HG03469 (cell line): ENCODE data around the gene IWS1.
"Not testable (repeated sequence)": the region's sequence is repeated elsewhere in the genome, so short reads cannot be mapped to it uniquely, and the experiment has no call there.

Source experiments
- ATAC-seq: cut with Tn5 transposase; IDR thresholded peaks from one replicate; pipeline ENCODE4 v1.9.1; 2021; ENCODE audit warnings: mild to moderate bottlenecking, moderate library complexity, moderate number of reproducible peaks; ENCODE audit not compliant: unreplicated experiment

The IWS1 gene

DNA sequence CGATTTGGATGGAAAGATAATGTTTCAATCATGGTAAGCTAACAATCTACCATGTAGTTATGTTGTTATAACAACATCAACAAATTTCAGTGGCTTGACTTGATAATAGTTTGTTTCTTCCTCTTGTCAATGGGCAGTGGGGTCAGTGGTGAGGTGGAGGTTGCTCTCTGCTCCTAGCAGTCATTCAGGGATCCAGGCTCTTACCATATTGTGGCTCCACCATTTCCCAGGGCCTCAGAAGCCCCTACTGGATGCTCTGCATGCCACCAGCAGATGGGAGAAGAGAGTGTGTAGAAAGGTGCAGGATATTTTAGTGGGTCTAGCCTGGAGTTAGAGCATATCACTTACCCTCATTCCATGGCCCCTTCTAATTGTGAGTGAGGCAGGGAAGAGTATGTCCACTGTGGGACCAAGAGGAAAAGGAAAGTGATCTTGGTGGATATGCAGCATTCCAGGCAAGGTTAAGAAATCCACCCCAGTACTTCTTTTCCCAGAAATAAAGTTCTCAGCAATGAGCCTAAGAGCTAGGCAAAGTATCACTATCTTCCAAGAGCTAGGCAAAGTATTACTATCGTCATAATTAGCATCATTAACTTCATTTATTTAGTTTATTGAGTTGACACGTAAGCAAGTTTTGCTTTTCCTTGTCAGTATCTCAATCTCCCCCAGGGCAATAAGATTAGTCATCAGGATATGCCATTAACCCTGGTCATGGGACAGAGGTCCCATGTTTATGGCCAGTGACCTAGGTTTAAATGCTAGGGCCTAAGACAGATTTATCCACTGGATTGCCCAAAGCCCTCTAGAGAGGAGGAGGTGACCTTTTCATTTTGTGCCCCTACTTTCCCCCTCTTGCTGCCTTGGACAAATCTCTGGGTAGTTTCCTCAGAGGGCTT is 4.2 kb upstream of the IWS1 start:
- ATAC-seq, result no peak

DNA sequence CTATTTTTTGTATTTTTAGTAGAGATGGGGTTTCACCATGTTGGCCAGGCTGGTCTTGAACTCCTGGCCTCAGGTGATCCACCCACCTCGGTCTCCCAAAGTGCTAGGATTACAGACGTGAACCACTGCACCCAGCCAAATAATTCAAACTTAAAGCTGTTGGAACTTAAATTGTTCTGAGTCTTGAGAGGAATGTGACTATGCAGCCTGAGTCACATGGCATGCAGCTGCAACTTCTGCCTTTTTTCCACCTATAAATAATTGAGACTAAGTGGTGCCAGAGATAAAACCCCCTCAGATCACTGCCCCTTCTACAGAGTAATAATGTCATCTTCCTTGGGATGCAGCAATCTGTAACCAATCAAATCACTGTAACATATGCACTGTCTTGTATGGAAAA is 3.1 kb upstream of the IWS1 start:
- not testable (repeated sequence) for ATAC-seq

DNA sequence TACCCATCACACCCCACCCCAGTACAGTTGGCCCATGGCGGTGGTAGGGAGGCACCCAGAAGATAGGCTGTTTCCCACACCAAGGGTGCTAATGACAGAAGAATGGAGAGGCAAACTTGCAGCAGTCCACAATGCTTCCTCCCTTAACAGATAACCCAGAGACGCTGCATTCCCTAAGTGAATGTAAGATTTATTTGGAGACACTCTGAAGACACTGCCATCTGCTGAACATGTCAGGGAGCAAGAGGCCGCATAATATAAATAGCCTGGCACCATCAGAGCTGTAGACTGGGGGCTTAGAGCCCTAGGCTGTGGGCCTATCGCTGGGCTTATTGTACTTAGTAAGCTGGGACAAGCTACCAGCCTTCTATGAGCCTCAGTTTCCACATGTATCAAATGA is 2.2 kb upstream of the IWS1 start:
- no peak for ATAC-seq

DNA sequence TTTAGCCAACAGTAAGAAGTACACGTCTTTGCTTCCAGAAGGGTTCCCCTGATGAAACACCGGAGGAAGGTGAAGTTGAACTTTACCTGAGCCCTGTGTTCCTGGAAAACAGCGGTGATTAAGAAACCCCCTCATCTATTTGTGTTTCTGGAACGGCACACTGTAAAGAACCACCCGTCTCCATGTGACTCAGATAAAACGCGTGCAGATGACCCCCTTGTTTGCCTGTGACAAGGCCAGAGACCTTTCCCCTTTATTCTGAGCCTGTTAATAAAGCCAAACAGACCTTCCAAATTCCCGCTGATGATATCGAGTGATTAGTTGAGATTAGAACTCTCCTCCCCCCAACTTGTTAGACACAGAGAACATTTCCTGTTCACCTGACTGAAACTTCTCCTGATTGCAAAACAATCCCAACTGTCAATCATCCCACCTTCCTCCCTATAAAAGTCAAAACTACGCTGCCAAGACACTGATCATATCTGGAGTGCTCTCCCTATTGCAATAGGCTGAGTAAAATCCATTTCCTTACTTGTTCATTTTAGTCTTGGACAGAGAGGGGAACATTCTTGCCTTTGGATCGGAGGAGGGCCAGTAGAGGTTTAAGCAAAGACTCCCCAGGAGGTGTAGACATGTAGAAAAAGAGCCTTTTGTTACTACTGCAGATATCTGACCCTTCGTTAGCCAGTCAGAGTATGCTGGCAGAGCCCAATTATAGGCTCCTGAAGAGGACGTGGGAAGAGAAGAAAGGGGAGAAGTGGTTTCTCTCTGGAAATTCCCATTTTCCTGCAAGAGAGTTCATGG is 914 bp upstream of the IWS1 start:
- ATAC-seq, result no peak

DNA sequence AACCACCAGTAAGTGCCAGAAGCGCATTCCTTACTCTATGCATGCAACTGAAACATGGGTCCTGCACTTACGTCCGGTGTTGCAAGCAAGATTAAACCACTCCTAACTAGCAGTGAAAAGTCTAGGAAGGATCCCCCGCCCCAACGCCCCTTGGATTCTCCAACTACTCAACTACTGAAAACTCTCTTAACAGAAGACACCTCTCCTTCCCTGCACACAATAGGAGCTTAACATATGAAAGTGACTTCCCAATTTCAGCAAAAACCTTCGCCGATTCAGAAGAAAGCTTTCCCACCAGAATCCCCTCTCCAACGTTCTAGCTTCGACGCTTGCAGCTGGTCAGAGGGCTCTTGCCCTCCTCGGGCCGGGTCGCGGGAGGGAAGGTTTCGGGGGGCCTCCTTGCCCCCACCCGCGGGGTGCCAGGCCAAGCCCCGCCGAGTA is 578 bp downstream of the IWS1 start:
- ATAC-seq, result no peak

DNA sequence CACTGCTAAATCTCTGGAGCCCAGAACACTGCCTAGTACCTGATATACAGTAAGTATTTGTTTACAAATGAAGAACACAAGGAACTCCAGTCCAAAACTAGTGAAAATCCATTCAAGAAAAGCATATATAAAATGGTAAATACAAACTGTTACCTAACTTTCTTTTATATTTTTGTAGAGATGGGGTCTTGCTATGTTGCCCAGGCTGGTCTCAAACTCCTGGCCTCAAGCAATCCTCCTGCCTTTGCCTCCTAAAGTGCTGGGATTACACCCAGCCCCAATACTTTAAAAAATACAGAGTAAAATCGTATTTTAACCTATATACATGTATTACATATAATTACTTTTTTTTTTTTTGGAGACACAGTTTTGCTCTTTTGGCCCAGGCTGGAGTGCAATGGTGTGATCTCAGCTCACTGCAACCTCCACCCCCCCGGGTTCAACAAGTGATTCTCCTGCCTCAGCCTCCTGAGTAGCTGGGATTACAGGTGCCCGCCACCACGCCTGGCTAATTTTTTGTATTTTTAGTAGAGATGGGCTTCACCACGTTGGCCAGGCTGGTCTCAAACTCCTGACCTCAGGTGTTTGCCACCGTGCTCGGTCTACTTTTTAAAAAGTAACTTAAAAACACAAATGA is 2.0 kb downstream of the IWS1 start:
- ATAC-seq, result not testable (repeated sequence)

DNA sequence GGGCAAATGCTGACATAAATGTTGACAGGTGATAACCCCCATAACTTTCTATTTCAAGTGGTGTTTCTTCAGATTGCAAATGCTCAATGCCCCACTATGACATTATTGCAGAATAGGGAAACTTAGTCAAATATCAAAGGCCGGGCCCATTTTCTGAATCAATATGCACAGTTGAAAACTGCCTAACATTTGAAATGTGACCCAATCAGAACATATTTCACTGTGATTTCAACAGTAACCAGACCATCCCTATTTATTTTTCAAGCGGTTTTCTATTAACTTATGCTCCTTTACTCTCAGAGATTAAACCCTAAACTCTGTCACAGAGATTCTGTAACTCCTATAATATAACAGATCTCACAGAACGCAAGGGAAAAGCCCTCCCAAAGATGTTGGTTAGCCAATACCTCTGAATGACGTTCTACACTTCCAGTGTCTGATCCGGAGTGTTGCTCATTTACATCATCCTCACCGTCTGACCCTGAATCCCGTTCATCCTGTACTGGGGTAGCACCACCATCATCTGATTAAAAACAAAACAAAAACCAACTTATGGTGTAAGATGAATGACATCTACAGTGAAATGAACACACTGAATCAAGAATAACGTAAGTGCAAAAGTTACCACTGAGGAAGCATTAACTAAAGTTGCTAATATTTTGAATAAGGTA is 2.9 kb downstream of the IWS1 start:
- no peak for ATAC-seq

DNA sequence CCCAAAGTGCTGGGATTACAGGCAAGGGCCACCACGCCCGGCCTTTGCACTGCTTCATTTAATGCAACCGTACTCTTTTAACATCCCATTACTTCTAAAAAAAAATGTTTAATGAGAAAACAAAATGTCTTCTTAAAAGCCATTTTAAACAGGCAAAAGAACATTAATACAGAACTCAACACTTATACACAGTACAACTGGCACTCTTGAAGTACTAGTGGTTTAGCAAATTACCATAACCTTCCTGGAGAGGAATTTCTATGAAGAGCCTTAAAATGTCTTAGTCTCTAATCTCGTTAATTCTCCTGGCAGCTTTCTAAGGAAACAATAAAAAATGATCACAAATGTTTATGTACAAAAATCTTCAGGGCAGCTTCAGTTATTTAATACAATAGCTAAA is 5.9 kb downstream of the IWS1 start:
- ATAC-seq, result no peak

DNA sequence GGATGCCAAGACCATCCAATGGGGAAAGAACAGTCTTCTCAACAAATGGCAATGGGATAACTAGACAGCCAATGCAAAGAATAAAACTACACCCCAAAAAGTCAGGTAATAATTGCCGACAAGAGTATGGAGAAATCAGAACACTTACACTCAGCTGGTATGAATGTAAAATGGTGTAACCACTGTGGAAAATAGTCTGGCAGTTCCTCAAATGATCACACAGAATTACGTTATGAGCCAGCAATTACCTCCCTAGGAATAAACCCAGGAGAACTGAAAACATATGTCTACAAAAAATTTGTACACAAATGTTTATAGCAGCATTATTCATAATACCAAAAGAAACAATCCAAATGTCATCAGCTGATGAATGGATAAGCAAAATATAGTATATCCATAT is 8.8 kb downstream of the IWS1 start:
- no peak for ATAC-seq

DNA sequence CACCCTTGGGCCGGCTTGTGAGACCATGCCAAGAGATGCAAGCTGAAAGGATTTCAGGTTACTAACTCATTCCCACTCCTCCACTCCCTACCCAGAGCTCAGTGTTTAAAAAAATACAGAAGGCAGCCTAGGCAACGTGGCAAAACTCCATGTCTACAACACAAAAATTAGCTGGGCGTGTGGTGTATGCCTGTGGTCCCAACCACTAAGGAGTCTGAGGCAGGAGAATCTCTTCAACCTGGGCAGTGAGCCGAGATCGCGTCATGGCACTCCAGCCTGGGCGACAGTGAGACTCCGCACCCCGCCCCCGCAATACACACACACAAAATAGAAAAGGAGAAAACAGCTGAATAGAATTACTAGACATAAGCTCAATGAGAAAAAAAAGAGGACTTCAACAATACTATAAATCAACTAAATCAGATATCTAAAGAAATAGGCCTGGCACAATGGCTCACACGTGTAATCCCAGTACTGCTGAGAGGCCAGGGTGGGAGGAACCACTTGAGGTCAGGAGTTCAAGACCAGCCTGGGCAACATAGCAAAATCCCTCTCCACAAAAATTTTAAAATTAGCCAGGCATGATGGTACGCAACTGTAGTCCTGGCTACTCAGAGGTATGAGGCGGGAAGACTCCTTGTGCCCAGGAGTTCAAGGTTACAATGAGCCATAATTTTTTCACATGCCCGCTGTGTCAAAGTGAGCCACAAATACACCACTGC is 10.1 kb downstream of the IWS1 start:
- ATAC-seq, result no peak

DNA sequence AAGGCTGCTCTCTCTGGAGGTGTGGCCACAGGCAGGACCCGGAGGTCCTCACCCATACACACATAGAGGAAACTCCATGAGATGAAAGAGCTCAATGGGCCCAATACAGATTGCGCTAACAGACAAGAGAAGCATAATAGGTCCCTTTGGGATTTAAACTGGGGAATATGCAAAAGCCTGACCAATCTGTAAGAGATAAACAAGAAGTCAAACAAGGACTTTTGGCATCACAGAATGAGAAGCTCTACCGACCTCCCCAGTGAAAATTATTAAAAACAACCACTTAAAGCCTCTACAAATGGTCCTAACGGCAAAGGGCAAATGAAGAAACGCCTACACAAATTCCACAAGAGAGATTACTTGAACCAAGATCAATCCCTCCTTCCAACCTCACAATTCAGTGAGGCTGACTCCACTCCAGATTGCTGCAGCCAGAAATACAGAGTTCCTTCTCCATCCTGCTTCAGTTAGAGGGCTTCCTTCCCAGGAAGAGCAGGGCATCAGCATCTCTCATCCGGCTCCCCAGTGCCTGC is 10.8 kb downstream of the IWS1 start:
- no peak for ATAC-seq

DNA sequence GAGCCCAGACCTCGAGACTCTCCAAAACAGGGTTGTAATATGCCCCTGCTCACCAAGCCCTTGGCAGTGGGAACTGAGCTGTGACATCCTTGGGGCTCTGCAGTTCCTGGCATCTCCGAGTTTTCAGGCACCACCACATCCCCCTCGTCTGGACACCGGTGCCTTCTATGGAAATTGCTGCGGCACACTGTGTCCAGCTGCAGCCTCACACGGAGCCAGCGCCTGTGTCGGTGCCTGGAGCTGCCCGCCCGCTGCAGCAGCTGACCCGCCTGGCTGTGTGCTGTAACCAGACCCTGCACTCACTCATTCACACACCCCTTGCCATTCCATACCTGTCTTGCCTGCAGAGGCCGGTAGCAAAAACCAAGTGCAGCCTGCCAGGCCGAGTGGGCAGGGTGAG is 11.8 kb downstream of the IWS1 start:
- ATAC-seq, result no peak

DNA sequence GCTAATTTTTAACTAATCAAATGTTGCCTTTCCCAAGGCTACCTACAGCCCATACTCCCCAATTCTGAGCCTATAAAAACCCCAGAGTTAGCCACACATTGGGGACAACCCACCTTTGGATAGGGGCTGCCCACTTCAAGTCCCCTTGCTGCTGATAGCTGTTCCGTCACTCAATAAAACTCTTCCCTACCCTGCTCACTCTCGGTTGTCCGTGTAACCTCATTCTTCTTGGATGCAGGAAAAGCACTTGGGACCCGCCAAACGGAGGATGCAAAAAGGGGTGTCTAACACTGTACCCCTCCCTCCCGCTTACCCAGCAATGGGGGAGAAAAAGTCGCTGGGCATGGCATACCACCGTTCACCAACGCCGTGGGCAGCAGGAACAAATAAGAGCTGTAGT is 12.2 kb downstream of the IWS1 start:
- ATAC-seq, result no peak

DNA sequence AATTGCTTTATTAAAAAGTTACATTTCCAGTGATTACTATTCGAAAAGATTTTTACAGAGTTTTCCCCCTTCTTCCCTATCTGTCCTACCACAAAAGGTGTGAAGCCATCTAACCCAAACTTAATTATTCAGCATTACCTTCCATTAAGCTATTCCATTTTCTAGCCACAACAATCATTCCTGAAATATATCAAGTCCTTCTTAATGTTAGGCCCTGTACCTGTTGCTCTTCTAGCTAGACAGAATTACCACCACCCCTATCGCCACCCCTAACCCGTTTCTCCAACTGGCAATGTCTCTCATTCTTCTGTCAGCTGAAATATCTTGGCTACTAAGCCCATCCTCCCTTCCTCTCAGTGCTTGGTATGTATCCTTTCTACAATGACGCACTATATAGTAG is 13.9 kb downstream of the IWS1 start:
- ATAC-seq, result no peak

DNA sequence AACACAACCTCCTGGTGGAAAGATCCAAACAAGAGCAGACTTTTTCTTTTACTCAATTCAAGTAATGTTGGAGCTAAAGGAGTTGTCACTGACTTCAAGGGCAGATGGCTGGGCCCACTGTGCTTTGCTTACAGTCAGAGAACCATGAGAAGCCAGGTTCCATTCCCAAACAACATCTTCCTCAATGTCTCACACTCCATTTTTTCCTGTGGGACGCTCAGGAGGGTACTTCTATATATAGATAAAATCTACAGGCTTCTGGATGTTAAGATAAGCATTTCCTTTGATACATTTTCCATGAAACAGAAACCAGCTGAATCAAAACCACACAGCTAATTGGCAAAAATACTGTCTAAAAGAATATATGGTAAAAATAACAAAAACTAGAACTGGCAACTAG is 14.4 kb downstream of the IWS1 start:
- no peak for ATAC-seq

DNA sequence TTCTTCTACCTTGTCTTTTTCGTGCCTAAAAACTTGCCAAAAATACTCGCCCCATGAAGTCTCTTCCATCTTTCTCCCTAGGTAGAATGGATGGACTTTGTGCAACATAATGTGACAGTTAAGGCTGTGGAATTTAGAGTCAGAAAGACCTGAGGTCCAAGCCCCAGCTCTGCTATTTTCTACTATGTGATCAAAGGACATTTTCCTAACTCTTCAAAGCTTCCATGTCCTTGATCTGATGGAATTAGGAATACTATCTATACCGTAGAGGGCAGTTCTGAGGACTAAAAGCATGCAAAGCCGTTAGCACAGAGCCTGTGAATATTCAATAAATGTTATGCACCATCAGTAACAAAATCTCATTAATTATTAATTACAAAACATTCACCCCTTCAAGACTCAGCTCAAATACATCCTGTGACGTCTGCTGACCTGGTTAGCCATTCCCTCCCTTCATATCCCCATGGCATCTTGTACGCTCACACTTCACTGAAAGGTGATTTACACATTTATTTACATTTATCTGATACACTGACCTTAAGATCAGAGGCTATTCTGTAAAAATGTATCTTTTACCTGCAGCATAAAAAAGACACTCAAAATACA is 15.1 kb downstream of the IWS1 start:
- no peak for ATAC-seq

DNA sequence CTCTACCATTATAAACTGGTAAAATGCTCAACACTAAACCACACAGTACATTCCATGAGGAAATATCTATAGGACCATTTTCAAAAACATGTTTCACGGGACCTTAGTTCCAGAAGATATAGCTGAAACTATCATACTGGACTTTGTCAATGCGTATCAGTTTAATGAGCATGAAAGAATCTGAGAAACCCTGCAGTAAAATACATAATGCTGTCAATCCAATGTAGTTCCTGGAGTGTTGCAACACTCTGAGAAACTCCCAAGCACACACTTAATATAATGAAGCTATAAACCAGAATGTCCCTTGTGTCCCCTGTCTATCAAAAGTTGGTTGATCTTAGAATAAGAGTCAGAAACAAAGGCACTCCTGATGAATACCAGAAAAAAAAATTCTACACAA is 16.2 kb downstream of the IWS1 start:
- ATAC-seq, result no peak

DNA sequence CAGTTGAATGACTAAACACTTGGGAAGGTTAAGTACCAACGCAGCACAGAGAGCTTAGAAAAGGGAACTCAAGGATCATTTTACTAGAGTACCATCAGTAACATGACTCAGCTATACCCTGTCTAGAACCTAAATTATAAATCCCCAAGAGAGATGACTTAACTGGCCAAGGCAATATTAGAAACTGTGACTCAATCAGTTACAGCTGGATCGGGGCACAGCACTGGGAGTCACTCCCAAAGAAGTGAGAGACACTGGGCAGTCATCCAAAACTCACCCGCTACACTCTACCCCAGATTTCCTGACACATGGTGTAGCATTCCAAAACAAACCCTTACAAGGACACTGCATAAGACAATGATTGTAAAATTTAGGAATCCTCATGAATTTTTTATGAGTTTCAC is 17.7 kb downstream of the IWS1 start:
- ATAC-seq, result no peak

DNA sequence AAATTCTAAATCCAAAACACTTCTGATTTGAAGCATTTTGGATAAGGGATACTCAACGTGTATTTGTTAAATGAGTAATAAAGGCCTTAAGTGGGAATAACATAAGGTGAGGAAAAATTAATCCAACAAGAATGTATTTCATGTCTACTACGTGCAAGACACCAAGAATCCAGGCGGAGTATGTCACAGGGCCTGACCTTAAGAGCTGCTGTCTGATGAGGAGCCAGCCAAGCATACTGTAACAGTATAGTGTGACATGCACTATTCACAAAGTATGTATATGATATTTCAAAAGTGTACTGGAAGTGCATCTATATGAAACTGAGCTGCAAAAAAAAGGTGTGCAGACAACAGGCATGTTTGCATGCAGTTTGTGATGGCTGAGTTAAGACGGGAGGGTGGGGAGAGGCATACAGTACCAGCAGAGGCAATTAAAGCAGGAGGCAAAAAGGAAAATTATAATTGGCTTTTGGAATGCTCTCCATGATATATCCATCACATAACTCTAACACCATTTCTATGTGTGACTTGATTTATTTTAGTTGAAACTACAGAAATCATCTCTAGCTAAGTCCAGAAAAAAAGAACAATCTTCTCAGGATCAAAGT is 18.2 kb downstream of the IWS1 start:
- no peak for ATAC-seq
